ENCODE results near the gene LUZP2.

The LUZP2 gene

GRCh38 chr11:24635588-24636290, 138.9 kb downstream of the LUZP2 start:
- no peak for DNase-seq (ENCODE audit: low read depth)

GRCh38 chr11:24636291-24636629, 139.4 kb downstream of the LUZP2 start:
- DNase-seq (ENCODE audit: low read depth), result no peak

- no peak for DNase-seq (ENCODE audit: low read depth)
Observed at GRCh38 chr11:24637520-24637919, 140.7 kb downstream of the LUZP2 start.

- DNase-seq (ENCODE audit: low read depth), result no peak
Observed at GRCh38 chr11:24642648-24643047, 145.8 kb downstream of the LUZP2 start.

GRCh38 chr11:24645563-24645962, 148.7 kb downstream of the LUZP2 start:
- DNase-seq (ENCODE audit: low read depth), result no peak

- DNase-seq (ENCODE audit: low read depth), result no peak
Observed at GRCh38 chr11:24651873-24652272, 155.0 kb downstream of the LUZP2 start.

GRCh38 chr11:24653901-24654300, 157.0 kb downstream of the LUZP2 start:
- DNase-seq (ENCODE audit: low read depth), result no peak

- no peak for DNase-seq (ENCODE audit: low read depth)
Observed at GRCh38 chr11:24661331-24661730, 164.5 kb downstream of the LUZP2 start.

GRCh38 chr11:24664399-24664798, 167.5 kb downstream of the LUZP2 start:
- no peak for DNase-seq (ENCODE audit: low read depth)

GRCh38 chr11:24667353-24667968, 170.6 kb downstream of the LUZP2 start:
- DNase-seq (ENCODE audit: low read depth), result no peak

- DNase-seq (ENCODE audit: low read depth), result no peak
Observed at GRCh38 chr11:24678703-24679348, 182.0 kb downstream of the LUZP2 start.

GRCh38 chr11:24679821-24680351, 183.0 kb downstream of the LUZP2 start:
- DNase-seq (ENCODE audit: low read depth), result no peak

- DNase-seq (ENCODE audit: low read depth), result no peak
Observed at GRCh38 chr11:24683583-24683982, 186.7 kb downstream of the LUZP2 start.

GRCh38 chr11:24685821-24686220, 189.0 kb downstream of the LUZP2 start:
- DNase-seq (ENCODE audit: low read depth), result no peak

GRCh38 chr11:24687531-24688147, 190.8 kb downstream of the LUZP2 start:
- no peak for DNase-seq (ENCODE audit: low read depth)

- no peak for DNase-seq (ENCODE audit: low read depth)
Observed at GRCh38 chr11:24688981-24689380, 192.1 kb downstream of the LUZP2 start.

- DNase-seq (ENCODE audit: low read depth), result no peak
Observed at GRCh38 chr11:24697522-24698111, 200.8 kb downstream of the LUZP2 start.

- DNase-seq (ENCODE audit: low read depth), result no peak
Observed at GRCh38 chr11:24704716-24705115, 207.9 kb downstream of the LUZP2 start.

- DNase-seq (ENCODE audit: low read depth), result no peak
Observed at GRCh38 chr11:24705474-24705873, 208.6 kb downstream of the LUZP2 start.

- DNase-seq (ENCODE audit: low read depth), result no peak
Observed at GRCh38 chr11:24708616-24709015, 211.8 kb downstream of the LUZP2 start.

GRCh38 chr11:24709928-24710565, 213.2 kb downstream of the LUZP2 start:
- DNase-seq (ENCODE audit: low read depth), result no peak

GRCh38 chr11:24714601-24715000, 217.7 kb downstream of the LUZP2 start:
- no peak for DNase-seq (ENCODE audit: low read depth)
